Fibroblast of skin of abdomen (primary cell): ENCODE data around the gene SRRM2.
"Not testable (repeated sequence)": the region's sequence is repeated elsewhere in the genome, so short reads cannot be mapped to it uniquely, and the experiment has no call there.

Experiments used
- DNase-seq: peaks from one replicate; pipeline ENCODE4 v3.0.0-alpha.2; 2013

Gene SRRM2

GRCh38 chr16:2715519-2715918 lies 36.9 kb upstream of the SRRM2 start:
- DNase-seq = peak; percentile 40

GRCh38 chr16:2715966-2716885 lies 36.2 kb upstream of the SRRM2 start:
- DNase-seq = no peak

- DNase-seq = no peak
Measured at GRCh38 chr16:2716948-2717347, 35.5 kb upstream of the SRRM2 start.

- no peak for DNase-seq
Measured at GRCh38 chr16:2717383-2718263, 34.8 kb upstream of the SRRM2 start.

GRCh38 chr16:2719328-2720063 lies 32.9 kb upstream of the SRRM2 start:
- no peak for DNase-seq

GRCh38 chr16:2720064-2720457 lies 32.4 kb upstream of the SRRM2 start, which contains the start of gene PRSS27:
Gene PRSS27 (minus strand): TSS chr16:2720224. CDS start chr16:2720160, 64 bp downstream.
- DNase-seq = no peak

- DNase-seq = peak; percentile 86
Measured at GRCh38 chr16:2720719-2721633, 31.5 kb upstream of the SRRM2 start.

- not testable (repeated sequence) for DNase-seq
Measured at GRCh38 chr16:2721634-2722173, 30.7 kb upstream of the SRRM2 start.

GRCh38 chr16:2724088-2724676 lies 28.3 kb upstream of the SRRM2 start:
- no peak for DNase-seq

GRCh38 chr16:2724816-2725348 lies 27.6 kb upstream of the SRRM2 start:
- DNase-seq = no peak

- DNase-seq = no peak
Measured at GRCh38 chr16:2726923-2727322, 25.5 kb upstream of the SRRM2 start.

GRCh38 chr16:2728034-2728433 lies 24.4 kb upstream of the SRRM2 start:
- DNase-seq = no peak

- no peak for DNase-seq
Measured at GRCh38 chr16:2734844-2735515, 17.5 kb upstream of the SRRM2 start.

GRCh38 chr16:2736476-2737237 lies 15.8 kb upstream of the SRRM2 start:
- no peak for DNase-seq

- no peak for DNase-seq
Measured at GRCh38 chr16:2737238-2737605, 15.2 kb upstream of the SRRM2 start.

- no peak for DNase-seq
Measured at GRCh38 chr16:2737895-2738418, 14.5 kb upstream of the SRRM2 start.

- no peak for DNase-seq
Measured at GRCh38 chr16:2738615-2739014, 13.8 kb upstream of the SRRM2 start.

- no peak for DNase-seq
Measured at GRCh38 chr16:2739625-2740430, 12.6 kb upstream of the SRRM2 start.
